Measurements from ENCODE around the gene SCYL1.

The SCYL1 gene

GRCh38 chr11:65571420-65571819, 46.5 kb downstream of the SCYL1 start:
- DNase-seq = no peak

- no peak for DNase-seq
Measured at GRCh38 chr11:65571940-65572339, 47.1 kb downstream of the SCYL1 start.

- peak; percentile 84 to 87 for DNase-seq
Measured at GRCh38 chr11:65572356-65573051, 47.6 kb downstream of the SCYL1 start, which contains the start of gene FAM89B. TSS of gene FAM89B (plus strand) at chr11:65572538. CDS start at chr11:65572670, 132 bp downstream.

- DNase-seq = no peak
Measured at GRCh38 chr11:65573391-65574079, 48.7 kb downstream of the SCYL1 start.

GRCh38 chr11:65574109-65574810, 49.4 kb downstream of the SCYL1 start:
- peak; percentile 97 to 98 for DNase-seq

GRCh38 chr11:65574811-65575567, 50.1 kb downstream of the SCYL1 start:
- DNase-seq = no peak

- DNase-seq = peak; percentile 83 to 90
Measured at GRCh38 chr11:65575568-65576231, 50.8 kb downstream of the SCYL1 start, which contains the start of gene EHBP1L1. TSS of gene EHBP1L1 (plus strand) at chr11:65576053. CDS start at chr11:65576303, 250 bp downstream.

- DNase-seq = peak; percentile 54 to 83
Measured at GRCh38 chr11:65576232-65576866, 51.5 kb downstream of the SCYL1 start.

GRCh38 chr11:65576867-65577755, 52.2 kb downstream of the SCYL1 start:
- peak; percentile 89 to 90 for DNase-seq

- DNase-seq = no peak
Measured at GRCh38 chr11:65577756-65578109, 52.9 kb downstream of the SCYL1 start.

- no peak for DNase-seq
Measured at GRCh38 chr11:65578134-65578533, 53.3 kb downstream of the SCYL1 start.

GRCh38 chr11:65578667-65579066, 53.8 kb downstream of the SCYL1 start:
- DNase-seq = no peak

GRCh38 chr11:65579291-65579690, 54.4 kb downstream of the SCYL1 start:
- no peak for DNase-seq

- no peak for DNase-seq
Measured at GRCh38 chr11:65580031-65580692, 55.3 kb downstream of the SCYL1 start.

GRCh38 chr11:65580756-65581155, 55.9 kb downstream of the SCYL1 start:
- no peak for DNase-seq

GRCh38 chr11:65581928-65582327, 57.0 kb downstream of the SCYL1 start:
- DNase-seq = no peak

- DNase-seq = no peak
Measured at GRCh38 chr11:65583589-65583988, 58.7 kb downstream of the SCYL1 start.

GRCh38 chr11:65584106-65584505, 59.2 kb downstream of the SCYL1 start:
- no peak for DNase-seq

GRCh38 chr11:65584723-65585171, 59.9 kb downstream of the SCYL1 start:
- DNase-seq = no peak
